H1 (cell line): ENCODE data around the gene VGLL4. TPM values are rescaled to one million over a fixed set of nuclear protein-coding genes. Genes with fewer than 3 reads are reported as not detected.

Experiments used
- CHD7 ChIP-seq: fragments of 300-600 bp; sonication (generic); IDR thresholded peaks from 2 replicates; pipeline ENCODE4 v1.7.1; 2012; ENCODE audit warnings: low read length, moderate library complexity, mild to moderate bottlenecking, inconsistent platforms; ENCODE audit not compliant: insufficient replicate concordance
- SIX5 ChIP-seq: IDR thresholded peaks from 2 replicates; pipeline ENCODE4 v1.6.1; 2011; ENCODE audit warnings: mild to moderate bottlenecking, low read depth, low read length
- polyA plus RNA-seq, 7 experiments: library from polyadenylated mRNA; depleted of rRNA in 3 of 7; stranded (reverse) in 5 of 7; unstranded in 2 of 7; fragments of >200 nt in 5 of 7; fragments of 200-250 nt in 2 of 7; gene quantifications; 1 replicate in 5 of 7; 2 replicates in 1 of 7; 4 replicates in 1 of 7; pipeline versions ENCODE4 v1.2.1 to v1.2.3, GENCODE V29; 2011 to 2013; ENCODE audit warnings: missing spikeins in 2 of 7, mixed read lengths in 2 of 7
- total RNA-seq: library from RNA; stranded (reverse); fragmentation: NEBNext Ultra II Directional; extraction: Animal tissue kit (Norgen Biotek cat#: 25700); gene quantifications from 2 replicates; pipeline ENCODE4 v1.2.1, GENCODE V29; 2021

The VGLL4 gene
- total and polyA plus RNA-seq, 2 of the 8 experiments (the other 6 are each of a cell fraction or from before 2014, with no cell fraction given) = 45.1 to 50.0 TPM

- TF ChIP-seq CHD7 (no peak), SIX5 (no peak)
- TF ChIP-seq, all 59 proteins: peak for 0
Measured at GRCh38 chr3:11621077-11621476, 22.6 kb downstream of the VGLL4 start (continued).
